Endothelial cell of umbilical vein (primary cell): ENCODE data around the gene PTCH1. TPM values are rescaled to one million over a fixed set of nuclear protein-coding genes. Genes with fewer than 3 reads are reported as not detected.

ENCODE experiments used
- BruUV-seq: library from RNA; stranded (reverse); fragments of 400-500 nt; replicated peaks from 2 replicates; lab custom pipeline; 2021; lab: Mats Ljungman, UMichigan
- CTCF ChIA-PET: fragments of 300-600, 350-600 bp; sonication (Branson Sonifier 250); formaldehyde crosslinking; loops from one replicate; lab custom pipeline; 2021; ENCODE audit warnings: antibody characterized with exemption, inconsistent platforms; lab: Charles Lee
- POLR2A ChIA-PET: fragments of 300-600, 350-600 bp; sonication (Branson Sonifier 250); formaldehyde crosslinking; loops from one replicate; lab custom pipeline; 2021; ENCODE audit warnings: antibody characterized with exemption, inconsistent platforms; lab: Charles Lee
- DNase-seq: peaks from one replicate; pipeline ENCODE4 v3.0.0-alpha.2; 2011; ENCODE audit warnings: low read depth, low spot score
- FAIRE-seq: peaks from 2 replicates; lab custom pipeline; 2011; peaks lifted over from hg19 to GRCh38; lab: Jason Lieb, UNC
- H2AFZ ChIP-seq: 2 replicates; pipeline ENCODE4 v1.6.0; 2012; ENCODE audit warnings: low read depth, low read length, control low read depth, inconsistent platforms
- H3K27ac ChIP-seq: 2 replicates; pipeline ENCODE4 v1.5.1; 2011; ENCODE audit warnings: low read depth, mild to moderate bottlenecking, control low read depth, low read length, moderate library complexity; ENCODE audit not compliant: insufficient read depth
- H3K27me3 ChIP-seq, 2 experiments: 2 replicates each; pipeline versions ENCODE4 v1.6.0 to v1.6.1; 2011; ENCODE audit warnings: low read length in 2 of 2, mixed read lengths in 1 of 2; ENCODE audit not compliant: control insufficient read depth in 2 of 2, insufficient read depth in 2 of 2
- H3K36me3 ChIP-seq, 2 experiments: 2 replicates in 1 of 2; 3 replicates in 1 of 2; pipeline ENCODE4 v1.5.1; 2011; ENCODE audit warnings: low read length in 2 of 2, mild to moderate bottlenecking in 1 of 2, moderate library complexity in 1 of 2; ENCODE audit not compliant: control insufficient read depth in 2 of 2, insufficient read depth in 2 of 2; ENCODE audit errors: extremely low read depth in 1 of 2
- H3K4me1 ChIP-seq: 3 replicates; pipeline ENCODE4 v1.5.1; 2011; ENCODE audit warnings: mild to moderate bottlenecking, low read length; ENCODE audit not compliant: control insufficient read depth, insufficient read depth; ENCODE audit errors: extremely low read depth
- H3K4me2 ChIP-seq: 2 replicates; pipeline ENCODE4 v1.6.1; 2011; ENCODE audit warnings: low read length, control low read depth, mixed read lengths; ENCODE audit not compliant: insufficient read depth
- H3K4me3 ChIP-seq, 3 experiments: fragments of 200-600 bp in 1 of 3; sonication (generic), shearing (Covaris generic) in 1 of 3; replicated peaks in 1 of 3; 2 replicates each; pipeline ENCODE4 v1.5.1; 2011 to 2016; ENCODE audit warnings: control low read depth in 3 of 3, low read length in 3 of 3, mild to moderate bottlenecking in 2 of 3, inconsistent platforms in 1 of 3, low read depth in 1 of 3, moderate library complexity in 1 of 3; ENCODE audit not compliant: insufficient read depth in 1 of 3
- H3K79me2 ChIP-seq: 2 replicates; pipeline ENCODE4 v1.6.0; 2012; ENCODE audit warnings: low read length, inconsistent platforms; ENCODE audit not compliant: control insufficient read depth, insufficient read depth
- H3K9ac ChIP-seq: replicated peaks from 2 replicates; pipeline ENCODE3; 2011; ENCODE audit warnings: low read length, control low read depth; ENCODE audit not compliant: insufficient read depth; ENCODE audit errors: extremely low read depth
- H3K9me1 ChIP-seq: replicated peaks from 3 replicates; pipeline ENCODE4 v1.6.0; 2011; ENCODE audit warnings: mild to moderate bottlenecking, low read length; ENCODE audit not compliant: control insufficient read depth, insufficient read depth; ENCODE audit errors: extremely low read depth
- H3K9me3 ChIP-seq: replicated peaks from 2 replicates; pipeline ENCODE4 v1.5.1; 2012; ENCODE audit warnings: low read length, inconsistent platforms; ENCODE audit not compliant: control insufficient read depth, insufficient read depth
- H4K20me1 ChIP-seq: replicated peaks from 2 replicates; pipeline ENCODE3; 2011; ENCODE audit warnings: mild to moderate bottlenecking, low read length; ENCODE audit not compliant: control insufficient read depth, insufficient read depth; ENCODE audit errors: extremely low read depth
- CTCF ChIP-seq, 2 donors: IDR thresholded peaks; 1 replicate in 1 of 2; 2 replicates in 1 of 2; pipeline ENCODE4 v1.5.1; 2011; ENCODE audit warnings: low read length in 2 of 2, mild to moderate bottlenecking in 2 of 2, moderate library complexity in 2 of 2, control low read depth in 1 of 2, inconsistent platforms in 1 of 2, low read depth in 1 of 2; ENCODE audit not compliant: insufficient read depth in 1 of 2; ENCODE audit errors: extremely low read depth in 1 of 2
- EZH2 ChIP-seq: IDR thresholded peaks from 2 replicates; pipeline ENCODE4 v1.6.1; 2012; ENCODE audit warnings: borderline replicate concordance, low read depth, mild to moderate bottlenecking, moderate library complexity, low read length, inconsistent platforms; ENCODE audit not compliant: severe bottlenecking
- FOS ChIP-seq: IDR thresholded peaks from 2 replicates; pipeline ENCODE4 v1.6.1; 2011; ENCODE audit warnings: mild to moderate bottlenecking, low read length, moderate library complexity, borderline replicate concordance; ENCODE audit not compliant: insufficient read depth
- GATA2 ChIP-seq: IDR thresholded peaks from 2 replicates; pipeline ENCODE4 v1.7.0; 2011; ENCODE audit warnings: low read depth, mild to moderate bottlenecking, moderate library complexity, mixed read lengths, low read length; ENCODE audit not compliant: insufficient read length, insufficient read depth
- JUN ChIP-seq: IDR thresholded peaks from 2 replicates; pipeline ENCODE4 v1.6.1; 2011; ENCODE audit warnings: borderline replicate concordance, low read depth; ENCODE audit not compliant: insufficient read length, insufficient read depth
- MAX ChIP-seq: IDR thresholded peaks from 2 replicates; pipeline ENCODE4 v1.6.1; 2011; ENCODE audit not compliant: insufficient read depth, insufficient read length
- MYC ChIP-seq: IDR thresholded peaks from one replicate; pipeline ENCODE4 v1.6.1; 2011; ENCODE audit warnings: mild to moderate bottlenecking, low read depth, low read length
- POLR2A ChIP-seq: IDR thresholded peaks from 2 replicates; pipeline ENCODE4 v1.6.1; 2012; ENCODE audit warnings: low read depth, mild to moderate bottlenecking, control low read depth, low read length
- POLR2AphosphoS5 ChIP-seq: IDR thresholded peaks from 2 replicates; pipeline ENCODE4 v1.6.1; 2012; ENCODE audit warnings: low read depth, mild to moderate bottlenecking, control low read depth, low read length, moderate library complexity; ENCODE audit not compliant: insufficient read depth
- dilution Hi-C: fragments of 300-500 bp; cut with MboI; formaldehyde crosslinking; loops from one replicate; pipeline ENCODE4 v1.15.0; 2019; ENCODE audit warnings: low sequenced_read_pairs; ENCODE audit not compliant: extremely low pct_ligation_motif_present
- intact Hi-C: fragments of 100-400 bp; cut with micrococcal nuclease; formaldehyde crosslinking; loops from one replicate; pipeline ENCODE4 v1.10.0; 2022
- polyA plus RNA-seq, 4 experiments: library from polyadenylated mRNA; depleted of rRNA in 3 of 4; stranded (reverse) in 3 of 4; unstranded in 1 of 4; fragments of >200 nt; gene quantifications; 2 replicates each; pipeline versions ENCODE4 v1.2.1 to v1.2.3, GENCODE V29; 2011 to 2012; ENCODE audit warnings: missing spikeins in 1 of 4
- total RNA-seq: library from RNA; stranded (reverse); gene quantifications from 2 replicates; pipeline ENCODE4 v1.2.3, GENCODE V29; 2021

The PTCH1 gene
- total and polyA plus RNA-seq, 2 donors (not counting 3 experiments of a cell fraction or from before 2014, with no cell fraction given): 3.9 to 12.1 TPM

- BruUV-seq: no TSS peak
- Histone ChIP-seq H3K4me2 (no peak overlapping the region), H3K4me1 (peaks cover 15% of the 10 kb centered on the region), H3K36me3 (no peaks in the 10 kb centered on the region), H3K27me3 (peaks cover 5 to 9% of the 10 kb centered on the region in 2 experiments), H4K20me1 (no peaks in the 10 kb centered on the region), H3K27ac (no peak overlapping the region), H3K9me3 (no peaks in the 10 kb centered on the region), H3K9me1 (no peaks in the 10 kb centered on the region), H3K4me3 (no peak overlapping the region), H2AFZ (no peak overlapping the region), H3K79me2 (no peaks in the 10 kb centered on the region), H3K9ac (no peak overlapping the region)
- CTCF ChIA-PET: interaction anchor here (0.7 to 1.0 kb wide), 2 partner anchors 390 to 700 kb away, joined by 3 read pairs; no protein-coding TSS in a partner anchor
- intact Hi-C loops (no loop called here), dilution Hi-C loops (no loop called here)
- POLR2A ChIA-PET: no interaction called here
- DNase-seq: no peak
- TF ChIP-seq FOS (no peak), POLR2A (no peak), CTCF (IDR thresholded peaks at IDR 0.05; ENCODE audit: extremely low read depth in 1 of 2, insufficient read depth in 1 of 2, low read depth in 1 of 2, low read length in 2 of 2) (no peak), MAX (no peak), GATA2 (no peak), JUN (no peak), EZH2 (no peak), POLR2AphosphoS5 (no peak), MYC (no peak)
- no peak for FAIRE-seq
Measured at GRCh38 chr9:95517559-95518425, 1.0 kb upstream of the PTCH1 start.
